ENCODE results near the gene SMC5.
"Not testable (repeated sequence)": the region's sequence is repeated elsewhere in the genome, so short reads cannot be mapped to it uniquely, and the experiment has no call there.

The SMC5 gene

GRCh38 chr9:70262366-70262765 lies 3.6 kb downstream of the SMC5 start:
- FAIRE-seq (peak; percentile 48), DNase-seq (ENCODE audit: extremely low spot score, insufficient read length, low read depth) (no peak)

DNA sequence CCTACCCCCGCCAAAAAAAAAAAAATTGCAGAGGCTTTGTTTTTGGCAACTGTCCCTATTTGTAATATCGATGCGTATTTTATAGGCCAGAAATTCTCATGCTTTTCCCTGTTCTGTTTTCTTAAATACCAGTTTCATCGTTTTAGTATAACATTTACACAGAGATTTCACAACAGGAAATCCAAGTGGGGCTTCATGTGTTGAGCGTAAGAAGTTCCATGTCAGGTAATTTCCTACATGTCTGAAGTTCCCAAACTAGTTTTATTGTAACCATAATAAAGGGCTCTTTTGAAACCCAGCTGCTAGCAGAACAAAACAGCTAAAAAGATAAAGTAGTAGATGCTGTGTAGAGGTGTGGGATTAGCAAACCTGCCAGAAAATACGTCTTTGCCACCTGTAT lies 4.2 kb downstream of the SMC5 start:
- no peak for DNase-seq (ENCODE audit: extremely low spot score, insufficient read length, low read depth)
- no peak for FAIRE-seq

- no peak for DNase-seq (ENCODE audit: extremely low spot score, insufficient read length, low read depth)
- FAIRE-seq: no peak
Observed at GRCh38 chr9:70263421-70263820, 4.6 kb downstream of the SMC5 start.

- no peak for DNase-seq (ENCODE audit: extremely low spot score, insufficient read length, low read depth)
- no peak for FAIRE-seq
Observed at GRCh38 chr9:70278305-70278704, 19.5 kb downstream of the SMC5 start.

DNA sequence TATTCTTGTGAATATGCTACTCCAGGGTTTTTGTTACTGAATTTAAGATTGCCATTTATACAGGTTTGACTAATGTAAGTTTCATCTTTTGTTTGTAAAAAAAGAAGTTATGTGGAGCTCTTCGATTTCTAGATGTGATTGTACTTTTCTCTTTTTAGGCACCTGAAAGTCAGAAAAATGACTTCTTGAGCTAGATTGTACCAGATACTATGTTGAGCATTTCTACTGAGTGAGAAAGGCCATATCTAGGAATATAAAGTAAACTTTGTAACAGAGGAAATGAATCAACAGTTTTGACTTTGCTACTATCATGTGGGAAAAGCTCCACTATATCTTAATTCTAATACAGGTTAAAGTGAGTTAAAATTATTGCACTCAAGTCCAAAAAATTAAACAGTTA lies 25.1 kb downstream of the SMC5 start:
- DNase-seq (ENCODE audit: extremely low spot score, insufficient read length, low read depth) (no peak), FAIRE-seq (no peak)

DNA sequence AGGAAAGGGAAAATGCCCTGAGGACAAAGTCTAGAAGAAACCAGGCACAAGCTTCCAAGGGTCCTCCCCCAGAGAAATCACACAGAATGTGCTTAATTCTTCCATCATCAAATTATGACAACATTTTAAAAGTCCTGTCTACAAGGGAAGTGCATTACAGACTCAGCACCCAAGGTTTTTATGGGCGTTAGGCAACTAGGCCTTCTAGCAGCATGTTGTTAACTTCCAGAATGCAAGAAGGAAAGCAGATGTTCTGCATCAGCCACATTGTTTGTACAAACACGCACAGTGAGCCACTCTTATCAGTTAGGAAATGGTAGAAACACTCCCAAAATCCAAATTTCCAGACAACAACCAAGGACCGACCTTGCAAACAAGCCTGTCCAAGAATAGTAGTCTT lies 26.5 kb downstream of the SMC5 start:
- no peak for FAIRE-seq
- no peak for DNase-seq (ENCODE audit: extremely low spot score, insufficient read length, low read depth)

DNA sequence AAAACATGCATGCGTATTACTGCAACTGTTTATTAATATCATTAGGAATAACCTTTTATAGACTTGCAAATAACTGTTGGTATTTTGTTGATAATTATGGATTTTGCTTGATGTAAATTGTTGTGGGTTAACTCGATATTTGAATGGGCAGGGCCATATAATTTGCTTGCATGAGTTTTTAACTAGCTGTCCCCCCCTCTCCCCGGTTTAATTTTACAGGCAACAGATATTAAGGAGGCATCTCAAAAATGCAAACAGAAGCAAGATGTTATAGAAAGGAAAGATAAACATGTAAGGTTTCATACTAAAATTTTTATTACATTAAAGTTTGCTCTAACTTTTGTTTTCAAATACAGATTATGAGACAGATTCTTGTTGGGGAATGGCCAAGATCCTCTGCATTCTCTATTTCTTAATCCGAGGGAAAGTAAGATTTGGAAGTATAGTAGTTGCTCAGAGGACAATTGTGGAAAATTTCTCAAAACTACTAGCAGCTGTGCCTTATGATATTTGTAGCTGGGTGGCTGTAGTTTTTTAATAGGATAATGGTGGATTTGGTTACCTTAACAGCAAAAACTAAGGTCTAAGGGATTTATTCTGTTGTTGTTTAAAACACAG lies 27.3 kb downstream of the SMC5 start:
- DNase-seq (ENCODE audit: extremely low spot score, insufficient read length, low read depth) (no peak), FAIRE-seq (no peak)

- FAIRE-seq: no peak
Observed at GRCh38 chr9:70290626-70291025, 31.8 kb downstream of the SMC5 start.

GRCh38 chr9:70291446-70291845 lies 32.7 kb downstream of the SMC5 start:
- DNase-seq (ENCODE audit: extremely low spot score, insufficient read length, low read depth) (no peak), FAIRE-seq (no peak)

More at GRCh38 chr9:70290626-70291025, 31.8 kb downstream of the SMC5 start:
- DNase-seq (ENCODE audit: extremely low spot score, insufficient read length, low read depth): no peak

DNA sequence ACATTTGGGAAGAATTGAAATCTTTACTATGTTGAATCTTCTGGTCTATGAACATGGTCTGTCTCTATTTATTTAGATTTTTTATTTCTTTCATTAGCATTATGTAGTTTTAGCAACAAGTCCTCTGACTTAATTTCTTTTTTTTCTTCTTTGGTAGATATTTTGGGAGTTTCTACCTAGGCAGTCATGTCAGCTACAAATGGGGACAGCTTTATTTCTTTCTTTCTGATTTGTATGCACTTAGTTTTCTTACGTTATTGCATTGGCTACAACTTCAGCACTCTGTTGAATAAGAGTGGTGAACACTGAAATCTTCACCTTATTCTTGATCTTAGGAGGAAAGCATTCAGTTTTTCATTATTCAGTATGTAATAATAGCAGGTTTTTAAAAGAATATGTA lies 33.5 kb downstream of the SMC5 start:
- DNase-seq (ENCODE audit: extremely low spot score, insufficient read length, low read depth) (no peak), FAIRE-seq (no peak)

DNA sequence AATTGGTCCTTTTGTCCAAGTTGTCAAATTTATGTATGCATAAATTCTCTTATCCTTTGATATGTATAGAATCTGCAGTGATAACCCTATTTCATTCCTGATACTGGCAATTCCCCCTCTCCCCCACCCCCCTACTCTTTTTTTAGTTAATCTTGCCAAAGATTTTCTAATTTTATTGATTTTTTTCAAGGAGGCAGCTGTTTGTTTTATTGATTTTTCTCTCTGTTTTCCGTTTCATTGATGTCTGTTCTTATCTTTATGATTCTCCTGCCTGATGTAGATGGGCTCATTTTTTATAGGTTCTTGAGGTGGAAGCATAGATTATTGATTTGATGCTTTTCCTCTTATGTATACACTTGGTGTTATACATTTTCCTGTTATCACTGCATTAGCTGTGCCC lies 34.4 kb downstream of the SMC5 start:
- FAIRE-seq (no peak), DNase-seq (ENCODE audit: extremely low spot score, insufficient read length, low read depth) (no peak)

- no peak for DNase-seq (ENCODE audit: extremely low spot score, insufficient read length, low read depth)
- FAIRE-seq: no peak
Observed at GRCh38 chr9:70297141-70297540, 38.4 kb downstream of the SMC5 start.

- DNase-seq (ENCODE audit: extremely low spot score, insufficient read length, low read depth) (no peak), FAIRE-seq (no peak)
Observed at GRCh38 chr9:70298245-70298771, 39.5 kb downstream of the SMC5 start.

GRCh38 chr9:70303268-70303667 lies 44.5 kb downstream of the SMC5 start:
- no peak for DNase-seq (ENCODE audit: extremely low spot score, insufficient read length, low read depth)
- no peak for FAIRE-seq

- DNase-seq (ENCODE audit: extremely low spot score, insufficient read length, low read depth) (no peak), FAIRE-seq (peak; percentile 15)
Observed at GRCh38 chr9:70304810-70305209, 46.0 kb downstream of the SMC5 start.

GRCh38 chr9:70315389-70315788 lies 56.6 kb downstream of the SMC5 start:
- DNase-seq (ENCODE audit: extremely low spot score, insufficient read length, low read depth) (no peak), FAIRE-seq (no peak)

DNA sequence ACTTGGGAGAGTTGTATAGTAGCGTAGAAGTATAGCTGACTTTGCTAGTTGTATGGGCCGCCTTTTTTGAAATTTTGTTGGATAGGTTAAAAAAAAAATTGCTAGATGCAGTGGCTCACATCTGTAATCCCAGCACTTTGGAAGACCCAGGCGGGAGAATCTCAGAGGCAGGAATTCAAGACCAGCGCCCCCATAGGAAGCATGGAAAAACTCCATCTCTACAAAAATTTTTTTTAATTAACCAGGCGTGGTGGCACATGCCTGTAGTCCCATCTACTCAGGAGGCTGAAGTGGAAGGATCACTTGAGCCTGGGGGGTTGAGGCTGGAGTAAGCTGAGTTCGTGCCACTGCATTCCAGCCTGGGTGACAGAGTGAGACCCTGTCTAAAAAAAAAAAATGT lies 59.2 kb downstream of the SMC5 start:
- DNase-seq (ENCODE audit: extremely low spot score, insufficient read length, low read depth) (no peak), FAIRE-seq (no peak)

DNA sequence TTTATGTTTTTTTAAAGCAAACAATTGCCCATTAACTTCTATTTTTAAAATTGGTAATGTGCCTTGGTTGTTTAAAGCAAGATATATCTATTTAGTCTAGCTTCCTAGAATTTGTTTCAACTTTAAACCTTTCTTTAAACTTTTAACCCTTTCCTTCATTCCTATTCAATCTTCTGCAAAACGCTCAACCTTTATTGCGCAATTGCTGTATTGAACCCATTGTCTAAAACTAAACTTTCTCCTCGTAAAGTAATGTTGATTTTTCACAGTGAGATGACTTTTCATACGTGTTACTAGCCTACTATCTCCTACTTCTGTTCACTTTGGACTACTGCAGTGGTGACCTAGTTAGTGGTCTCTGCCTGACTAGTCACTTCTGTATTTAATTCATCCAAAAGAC lies 63.3 kb downstream of the SMC5 start:
- FAIRE-seq: no peak

DNA sequence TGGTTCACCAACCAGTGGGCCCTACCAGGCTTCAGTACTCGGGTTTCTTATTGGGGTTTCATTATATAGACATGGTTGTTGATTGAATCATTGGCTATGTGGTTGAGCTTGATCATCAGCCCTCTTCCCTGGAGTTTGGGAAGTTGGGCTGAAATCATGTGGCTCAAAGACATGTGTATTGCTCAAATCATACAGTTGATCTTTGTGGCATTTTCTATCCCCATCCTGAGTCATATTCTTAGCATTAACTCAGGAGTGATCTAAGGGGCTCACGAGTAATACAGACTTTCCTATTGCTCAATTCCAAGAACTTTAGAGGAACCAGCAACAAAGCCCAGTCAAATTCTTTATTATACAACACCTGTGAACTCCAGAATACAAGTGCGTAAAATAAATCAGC lies 66.2 kb downstream of the SMC5 start:
- FAIRE-seq (no peak), DNase-seq (ENCODE audit: extremely low spot score, insufficient read length, low read depth) (no peak)

More for the DNA sequence above, 63.3 kb downstream of the SMC5 start:
- no peak for DNase-seq (ENCODE audit: extremely low spot score, insufficient read length, low read depth)

- not testable (repeated sequence) for DNase-seq (ENCODE audit: extremely low spot score, insufficient read length, low read depth); FAIRE-seq
Observed at GRCh38 chr9:70328625-70329024, 69.8 kb downstream of the SMC5 start.

GRCh38 chr9:70340572-70340971 lies 81.8 kb downstream of the SMC5 start:
- DNase-seq (ENCODE audit: extremely low spot score, insufficient read length, low read depth) (no peak), FAIRE-seq (no peak)

DNA sequence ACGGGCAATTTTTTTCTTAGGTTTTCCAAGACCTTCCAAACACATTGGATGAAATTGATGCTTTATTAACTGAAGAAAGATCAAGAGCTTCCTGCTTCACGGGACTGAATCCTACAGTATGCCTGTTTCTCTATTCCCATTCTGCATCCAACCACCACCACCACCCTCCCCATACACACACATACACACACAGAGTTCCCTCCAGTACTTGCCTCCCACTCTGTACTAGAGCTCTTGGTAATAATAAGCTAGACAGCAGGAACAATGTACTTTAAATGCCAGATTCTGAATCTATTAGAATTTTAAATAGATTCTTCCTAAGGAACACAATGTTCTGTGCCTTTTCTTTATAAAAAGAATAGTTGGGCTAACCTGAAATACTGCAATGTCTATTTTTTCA lies 88.3 kb downstream of the SMC5 start:
- DNase-seq (ENCODE audit: extremely low spot score, insufficient read length, low read depth): no peak
- FAIRE-seq: no peak

All from GM18507 (cell line).